CD8-positive, alpha-beta memory T cell (primary cell): Measurements from ENCODE around the gene ACKR2. TPM values are rescaled to one million over a fixed set of nuclear protein-coding genes. Genes with fewer than 3 reads are reported as not detected.
"Not testable (repeated sequence)": the region's sequence is repeated elsewhere in the genome, so short reads cannot be mapped to it uniquely, and the experiment has no call there.

Experiments used
- CTCF ChIA-PET: fragments of 350-600 bp; sonication (Branson Sonifier 250); formaldehyde crosslinking; loops from one replicate; lab custom pipeline; 2021; ENCODE audit warnings: antibody characterized with exemption; lab: Charles Lee
- POLR2A ChIA-PET: fragments of 350-600 bp; sonication (Branson Sonifier 250); formaldehyde crosslinking; loops from one replicate; lab custom pipeline; 2021; ENCODE audit warnings: antibody characterized with exemption; lab: Charles Lee
- DNase-seq, 5 donors: peaks; one replicate each; pipeline versions ENCODE4 v3.0.0 to v3.0.0-alpha.2; 2020 to 2022; ENCODE audit warnings: mixed read lengths in 1 of 5
- H3K27ac ChIP-seq: one replicate; pipeline ENCODE4 v1.7.0; 2013; ENCODE audit warnings: low read depth, mild to moderate bottlenecking, low read length, moderate library complexity
- H3K27me3 ChIP-seq: 2 replicates; pipeline ENCODE4 v1.7.0; 2013; ENCODE audit warnings: low read length, mild to moderate bottlenecking; ENCODE audit not compliant: insufficient read depth, poor library complexity, severe bottlenecking
- H3K36me3 ChIP-seq: 2 replicates; pipeline ENCODE4 v1.7.0; 2013; ENCODE audit warnings: mild to moderate bottlenecking, low read length, moderate library complexity; ENCODE audit not compliant: insufficient read depth
- H3K4me1 ChIP-seq: 2 replicates; pipeline ENCODE4 v1.7.0; 2013; ENCODE audit warnings: mild to moderate bottlenecking, low read length, moderate library complexity; ENCODE audit not compliant: insufficient read depth
- H3K4me3 ChIP-seq: 2 replicates; pipeline ENCODE4 v1.7.0; 2013; ENCODE audit warnings: mild to moderate bottlenecking, low read length
- H3K9me3 ChIP-seq: 2 replicates; pipeline ENCODE4 v1.7.0; 2013; ENCODE audit warnings: mild to moderate bottlenecking, low read length
- H3K27ac Mint-ChIP-seq, 8 donors: one replicate each; pipeline ENCODE4 v1.8.0; 2020 to 2021; ENCODE audit warnings: mixed read lengths in 8 of 8, mild to moderate bottlenecking in 6 of 8, inconsistent platforms in 3 of 8, moderate library complexity in 3 of 8
- H3K27me3 Mint-ChIP-seq, 2 donors: one replicate each; pipeline ENCODE4 v1.8.0; 2020 to 2021; ENCODE audit warnings: mixed read lengths in 2 of 2, mild to moderate bottlenecking in 1 of 2, moderate library complexity in 1 of 2
- H3K36me3 Mint-ChIP-seq, 3 donors: one replicate each; pipeline ENCODE4 v1.8.0; 2020 to 2021; ENCODE audit warnings: mixed read lengths in 3 of 3, inconsistent platforms in 1 of 3, mild to moderate bottlenecking in 1 of 3
- H3K4me1 Mint-ChIP-seq, 3 donors: one replicate each; pipeline ENCODE4 v1.8.0; 2020 to 2021; ENCODE audit warnings: mixed read lengths in 3 of 3, inconsistent platforms in 1 of 3, mild to moderate bottlenecking in 1 of 3
- H3K4me3 Mint-ChIP-seq, 7 donors: one replicate each; pipeline ENCODE4 v1.8.0; 2020 to 2021; ENCODE audit warnings: mixed read lengths in 7 of 7, mild to moderate bottlenecking in 6 of 7, moderate library complexity in 4 of 7, inconsistent platforms in 2 of 7
- H3K9me3 Mint-ChIP-seq, 5 donors: one replicate each; pipeline ENCODE4 v1.8.0; 2020 to 2022; ENCODE audit warnings: mixed read lengths in 5 of 5, mild to moderate bottlenecking in 3 of 5, moderate library complexity in 2 of 5, inconsistent platforms in 1 of 5
- polyA plus RNA-seq: library from polyadenylated mRNA; unstranded; fragments of 300-500 nt; fragmentation: Illumina TruSeq; gene quantifications from one replicate; pipeline ENCODE4 v1.2.3, GENCODE V29; 2021
- total RNA-seq, 2 experiments: library from RNA; stranded (reverse); gene quantifications; one replicate each; pipeline ENCODE4 v1.2.3, GENCODE V29; 2021

The ACKR2 gene
- total and polyA plus RNA-seq, 3 experiments from 2014 or later: 0.20 to 0.92 TPM; not detected in 1

DNA sequence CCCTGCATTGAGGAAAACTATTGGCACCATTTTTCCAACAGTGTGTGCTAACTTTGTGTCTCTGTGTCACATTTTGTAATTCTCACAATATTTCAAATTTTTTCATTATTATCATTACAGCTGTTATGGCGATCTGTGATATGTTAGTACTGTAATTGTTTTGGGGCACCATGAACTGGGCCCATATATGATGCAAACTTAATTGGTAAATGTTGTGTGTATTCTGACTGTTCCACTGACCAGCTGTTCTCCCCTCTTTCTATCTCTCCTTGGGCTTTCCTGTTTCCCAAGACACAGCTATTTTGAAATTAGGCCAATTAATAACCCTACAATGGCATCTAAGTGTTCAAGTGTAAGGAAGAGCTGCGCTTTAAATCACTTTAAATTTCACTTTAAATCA, 68.6 kb downstream of the ACKR2 start:
- Mint-ChIP-seq H3K27me3 (peaks cover 0 to 3% of the 10 kb centered on the region in 2 donors), H3K4me1 (peaks cover 9 to 17% (median 12%) of the 10 kb centered on the region in 3 donors), H3K4me3 (no peak overlapping the region), H3K36me3 (no peaks in the 10 kb centered on the region), H3K27ac (peak overlapping the region in 1 of 8 donors; percentile 19), H3K9me3 (no peaks in the 10 kb centered on the region)
- no peaks in the 10 kb centered on the region for H3K9me3 ChIP-seq
- ChIA-PET POLR2A (no interaction called here), CTCF (interaction anchor here (0.9 to 1.9 kb wide), 2 partner anchors 8 to 97 kb away, joined by 3 to 9 read pairs; no protein-coding TSS in a partner anchor)
- no peaks in the 10 kb centered on the region for H3K36me3 ChIP-seq
- DNase-seq: no peak
- no peak overlapping the region for H3K27ac ChIP-seq
- H3K4me3 ChIP-seq: no peak overlapping the region
- no peaks in the 10 kb centered on the region for H3K27me3 ChIP-seq
- H3K4me1 ChIP-seq: peaks cover 10% of the 10 kb centered on the region

DNA sequence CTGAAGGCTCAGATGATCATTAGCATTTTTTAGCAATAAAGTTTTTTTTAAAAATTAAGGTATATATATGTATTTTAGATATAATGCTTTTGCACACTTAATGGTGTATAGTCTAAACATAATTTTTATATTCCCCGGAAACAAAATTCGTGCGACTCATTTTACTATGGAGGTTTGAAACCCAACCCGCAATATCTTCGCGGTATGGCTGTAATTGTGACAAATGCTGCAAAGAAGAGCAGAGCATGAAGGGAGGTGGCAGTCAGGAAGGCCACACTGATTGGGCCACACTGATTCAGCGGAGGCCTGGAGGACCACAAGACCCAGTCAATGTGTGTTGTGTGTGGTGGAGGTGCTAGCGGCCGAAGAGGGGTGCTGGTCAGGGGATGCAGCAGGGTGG, 70.9 kb downstream of the ACKR2 start:
- POLR2A ChIA-PET: no interaction called here
- peaks cover 10% of the 10 kb centered on the region for H3K4me1 ChIP-seq
- H3K36me3 ChIP-seq: no peaks in the 10 kb centered on the region
- Mint-ChIP-seq H3K36me3 (no peaks in the 10 kb centered on the region), H3K27me3 (peaks cover 2% of the 10 kb centered on the region in 2 donors), H3K27ac (peak overlapping the region; percentile 25 to 96 (median 84)), H3K4me1 (peaks cover 9 to 17% (median 12%) of the 10 kb centered on the region in 3 donors), H3K9me3 (no peaks in the 10 kb centered on the region), H3K4me3 (peak overlapping the region; percentile 76 to 91 (median 81))
- H3K9me3 ChIP-seq: no peaks in the 10 kb centered on the region
- DNase-seq: no peak
- peak overlapping the region; percentile 51 for H3K4me3 ChIP-seq
- H3K27me3 ChIP-seq: no peaks in the 10 kb centered on the region
- no peak overlapping the region for H3K27ac ChIP-seq
- CTCF ChIA-PET: no interaction called here

DNA sequence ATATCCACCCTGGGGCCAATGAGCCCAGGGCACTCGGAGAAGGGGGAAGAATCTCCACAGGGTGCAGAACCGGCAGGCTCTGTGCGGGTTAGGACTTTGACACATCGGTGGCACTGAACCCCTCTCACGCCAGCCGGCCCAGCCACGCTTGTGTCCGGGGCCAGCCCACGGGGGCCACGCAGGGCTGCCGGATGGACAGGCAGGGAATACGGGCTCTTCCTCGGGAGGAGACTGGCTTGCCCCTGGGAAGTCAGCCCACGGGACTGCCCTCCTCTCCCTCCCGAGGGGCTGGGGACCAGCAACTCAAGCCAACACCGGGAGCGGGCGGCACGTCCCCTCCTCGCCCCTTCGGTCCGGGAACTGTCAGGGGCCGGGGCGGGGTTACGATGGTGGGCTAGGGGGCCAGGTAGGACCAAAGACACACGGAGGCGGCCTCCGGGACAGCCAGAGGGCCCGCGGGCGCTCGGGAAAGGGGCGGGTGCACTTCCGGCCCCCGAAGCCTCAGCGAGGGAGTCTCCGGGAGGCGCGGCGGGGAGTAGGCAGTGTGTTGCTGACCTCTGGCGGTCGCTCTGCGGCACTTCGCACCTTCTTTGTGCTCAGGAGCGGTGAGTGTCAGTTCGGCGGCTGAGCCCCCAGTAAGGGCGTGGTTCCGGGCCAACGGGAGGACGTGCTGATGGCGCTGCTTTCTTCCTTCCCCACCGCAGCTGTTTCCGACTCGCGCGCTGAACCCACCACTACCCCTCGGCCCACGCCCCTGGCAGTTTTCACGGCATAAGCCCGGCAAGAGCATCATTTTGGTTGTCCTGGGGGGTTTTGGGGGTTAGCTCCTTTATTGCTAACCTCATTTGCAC, 71.6 kb downstream of the ACKR2 start:
- Mint-ChIP-seq H3K4me3 (peak overlapping the region; percentile 77 to 91 (median 82)), H3K9me3 (no peaks in the 10 kb centered on the region), H3K36me3 (no peaks in the 10 kb centered on the region), H3K27ac (peak overlapping the region; percentile 25 to 96 (median 88)), H3K4me1 (peaks cover 9 to 17% (median 12%) of the 10 kb centered on the region in 3 donors), H3K27me3 (peaks cover 2 to 5% of the 10 kb centered on the region in 2 donors)
- ChIA-PET CTCF (interaction anchor here (0.6 to 1.9 kb wide), 9 partner anchors 35 to 223 kb away, joined by 3 to 19 read pairs (median 4); no protein-coding TSS in a partner anchor), POLR2A (no interaction called here)
- H3K27me3 ChIP-seq: no peaks in the 10 kb centered on the region
- peaks cover 10% of the 10 kb centered on the region for H3K4me1 ChIP-seq
- no peaks in the 10 kb centered on the region for H3K9me3 ChIP-seq
- H3K27ac ChIP-seq: peak overlapping the region; percentile 34
- H3K36me3 ChIP-seq: no peaks in the 10 kb centered on the region
- DNase-seq: peak; percentile 80 to 91 (median 85)
- H3K4me3 ChIP-seq: peak overlapping the region; percentile 51

DNA sequence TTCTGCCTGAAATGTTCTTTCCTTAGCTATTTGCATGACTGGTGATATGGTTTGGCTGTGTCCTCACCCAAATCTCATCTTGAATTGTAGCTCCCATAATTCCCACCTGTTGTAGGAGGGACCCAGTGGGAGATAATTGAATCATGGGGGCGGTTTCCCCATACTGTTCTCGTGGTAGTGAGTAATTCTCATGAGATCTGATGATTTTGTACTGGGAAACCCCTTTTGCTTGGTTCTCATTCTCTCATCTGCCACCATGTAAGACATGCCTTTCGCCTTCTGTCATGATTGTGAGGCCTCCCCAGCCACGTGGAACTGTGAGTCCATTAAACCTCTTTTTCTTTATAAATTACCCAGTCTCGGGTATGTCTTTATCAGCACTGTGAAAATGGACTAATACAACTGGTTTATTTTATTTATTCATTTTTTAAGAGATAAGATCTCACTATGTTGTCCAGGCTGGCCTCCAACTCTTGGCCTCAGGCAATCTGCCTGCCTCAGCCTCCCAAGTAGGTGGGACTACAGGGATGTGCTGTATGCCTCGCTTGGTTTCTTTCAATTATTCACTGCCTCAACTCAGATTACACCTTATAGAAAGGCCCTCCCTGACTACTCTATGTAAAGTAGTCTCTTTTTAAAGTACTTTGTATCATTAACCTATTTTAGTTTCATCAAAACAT, 74.1 kb downstream of the ACKR2 start:
- H3K36me3 ChIP-seq, CTCF ChIA-PET, H3K27me3 ChIP-seq, H3K4me3 Mint-ChIP-seq, H3K36me3 Mint-ChIP-seq, DNase-seq, H3K4me3 ChIP-seq, POLR2A ChIA-PET, H3K9me3 ChIP-seq, H3K27ac ChIP-seq, H3K9me3 Mint-ChIP-seq: not testable (repeated sequence)
- Mint-ChIP-seq H3K4me1 (peaks cover 9 to 17% (median 12%) of the 10 kb centered on the region in 3 donors), H3K27me3 (peaks cover 8 to 22% of the 10 kb centered on the region in 2 donors), H3K27ac (peak overlapping the region in 1 of 8 donors; percentile 21)
- peaks cover 10% of the 10 kb centered on the region for H3K4me1 ChIP-seq

DNA sequence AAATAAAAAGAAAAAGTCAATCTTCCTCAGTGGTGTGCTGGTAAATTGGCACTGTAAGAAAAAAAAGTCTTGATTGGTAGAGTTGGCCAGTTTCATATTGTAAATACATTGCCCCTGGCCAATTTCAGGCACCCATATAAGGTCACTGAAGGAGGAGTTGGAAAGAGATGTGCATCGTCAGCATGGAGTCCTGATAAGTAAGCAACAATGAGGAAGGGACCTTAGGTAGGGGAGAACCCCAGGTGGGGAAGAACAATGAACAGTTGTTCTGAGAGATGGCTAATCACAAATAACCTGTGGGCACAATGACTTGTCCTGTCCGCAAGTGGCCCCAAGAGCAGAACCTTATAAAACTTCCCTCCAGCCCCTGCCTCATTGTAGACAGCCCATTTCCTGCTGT, 75.1 kb downstream of the ACKR2 start:
- H3K4me3 ChIP-seq: no peak overlapping the region
- no peaks in the 10 kb centered on the region for H3K36me3 Mint-ChIP-seq
- H3K27me3 ChIP-seq: no peaks in the 10 kb centered on the region
- ChIA-PET CTCF (no interaction called here), POLR2A (no interaction called here)
- DNase-seq: no peak
- no peak overlapping the region for H3K27ac ChIP-seq
- H3K4me3 Mint-ChIP-seq: no peak overlapping the region
- peaks cover 9 to 17% (median 12%) of the 10 kb centered on the region in 3 donors for H3K4me1 Mint-ChIP-seq
- H3K36me3 ChIP-seq: no peaks in the 10 kb centered on the region
- no peaks in the 10 kb centered on the region for H3K9me3 Mint-ChIP-seq
- peaks cover 10% of the 10 kb centered on the region for H3K4me1 ChIP-seq
- H3K27me3 Mint-ChIP-seq: peaks cover 16 to 29% of the 10 kb centered on the region in 2 donors
- no peak overlapping the region for H3K27ac Mint-ChIP-seq
- no peaks in the 10 kb centered on the region for H3K9me3 ChIP-seq

DNA sequence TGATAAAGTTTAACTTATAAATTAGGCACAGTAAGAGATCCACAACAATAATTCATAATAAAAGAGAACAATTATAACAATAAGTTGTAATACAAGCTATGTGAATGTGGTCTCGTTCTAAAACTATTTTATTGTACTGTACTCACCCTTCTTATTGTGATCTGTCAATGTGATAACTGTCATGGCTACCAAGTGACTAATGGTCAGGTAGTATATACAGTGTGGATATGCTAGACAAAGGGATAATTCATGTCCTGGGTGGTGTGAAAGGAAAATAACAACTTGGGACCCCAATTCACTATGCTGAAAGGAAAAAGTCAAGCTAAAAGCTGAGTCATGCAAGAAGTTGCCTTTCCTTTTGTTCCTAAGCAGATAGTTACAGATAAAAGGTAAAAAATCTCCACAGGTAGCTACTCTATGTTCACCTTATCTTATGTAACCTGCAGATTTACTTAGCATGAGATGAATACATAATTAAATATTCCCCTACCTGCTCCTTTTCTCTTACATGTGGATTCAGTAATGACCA, 77.1 kb downstream of the ACKR2 start:
- Mint-ChIP-seq H3K9me3 (no peaks in the 10 kb centered on the region), H3K36me3 (no peaks in the 10 kb centered on the region), H3K27ac (no peak overlapping the region), H3K4me3 (no peak overlapping the region), H3K4me1 (peaks cover 2 to 4% (median 4%) of the 10 kb centered on the region in 3 donors), H3K27me3 (peaks cover 16 to 30% of the 10 kb centered on the region in 2 donors)
- Histone ChIP-seq H3K27ac (no peak overlapping the region), H3K36me3 (no peaks in the 10 kb centered on the region), H3K4me1 (peaks cover 2% of the 10 kb centered on the region), H3K27me3 (no peaks in the 10 kb centered on the region), H3K9me3 (no peaks in the 10 kb centered on the region), H3K4me3 (no peak overlapping the region)
- ChIA-PET POLR2A (no interaction called here), CTCF (no interaction called here)
- no peak for DNase-seq

DNA sequence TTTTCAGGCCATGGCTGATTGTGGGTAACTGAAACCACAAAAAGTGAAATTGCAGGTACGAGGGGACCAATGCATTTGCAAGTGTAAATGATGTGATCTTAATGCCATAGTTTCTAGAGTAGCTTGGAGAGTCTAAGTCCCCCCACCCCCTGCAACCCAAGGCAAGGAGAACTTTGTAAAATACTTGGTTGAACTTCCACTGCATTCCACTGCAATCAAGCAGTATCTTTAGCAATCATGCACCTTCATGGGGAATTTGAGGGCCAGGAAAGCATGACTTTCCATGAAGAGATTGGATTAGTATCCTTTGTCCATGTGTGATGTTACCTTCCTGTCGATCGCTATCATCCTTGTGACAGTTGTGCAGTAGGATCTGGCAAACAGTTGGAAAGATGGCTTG, 77.8 kb downstream of the ACKR2 start:
- no peak overlapping the region for H3K27ac Mint-ChIP-seq
- Histone ChIP-seq H3K4me1 (no peaks in the 10 kb centered on the region), H3K36me3 (no peaks in the 10 kb centered on the region), H3K27ac (no peak overlapping the region), H3K4me3 (no peak overlapping the region), H3K27me3 (no peaks in the 10 kb centered on the region), H3K9me3 (no peaks in the 10 kb centered on the region)
- DNase-seq: no peak
- H3K9me3 Mint-ChIP-seq: no peaks in the 10 kb centered on the region
- peaks cover 0 to 2% (median 0%) of the 10 kb centered on the region in 3 donors for H3K36me3 Mint-ChIP-seq
- ChIA-PET CTCF (interaction anchor here (1.2 kb wide), 1 partner anchor 56 kb away, joined by 3 read pairs; no protein-coding TSS in a partner anchor), POLR2A (no interaction called here)
- no peaks in the 10 kb centered on the region for H3K4me1 Mint-ChIP-seq
- H3K4me3 Mint-ChIP-seq: no peak overlapping the region
- peaks cover 16 to 38% of the 10 kb centered on the region in 2 donors for H3K27me3 Mint-ChIP-seq
